ENCODE data around the gene OR4C5.
"Not testable (repeated sequence)": the region's sequence is repeated elsewhere in the genome, so short reads cannot be mapped to it uniquely, and the experiment has no call there.

OR4C5 gene

DNA sequence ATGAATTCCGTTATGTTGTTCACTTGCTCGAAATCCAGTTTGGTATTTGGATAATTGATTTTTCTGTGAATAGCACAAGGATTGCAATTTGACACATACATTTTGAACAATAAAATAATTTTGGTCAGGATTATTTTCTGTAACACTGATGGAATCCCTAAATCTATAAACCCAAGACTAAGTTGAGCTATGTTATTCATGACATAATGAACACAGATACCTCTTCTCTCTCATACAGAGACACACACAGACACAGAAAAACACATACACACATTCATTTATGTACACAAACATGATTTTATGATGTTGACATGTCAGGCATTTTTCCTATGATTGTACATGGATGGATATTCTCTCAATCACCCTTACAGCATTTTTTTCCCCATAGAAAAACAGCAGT lies at the start of gene OR4C5:
Gene OR4C5 (minus strand): TSS at position 101 of the 400 bp plus-strand sequence. CDS start 0 bp downstream, at position 101.
- no peak for DNase-seq

DNA sequence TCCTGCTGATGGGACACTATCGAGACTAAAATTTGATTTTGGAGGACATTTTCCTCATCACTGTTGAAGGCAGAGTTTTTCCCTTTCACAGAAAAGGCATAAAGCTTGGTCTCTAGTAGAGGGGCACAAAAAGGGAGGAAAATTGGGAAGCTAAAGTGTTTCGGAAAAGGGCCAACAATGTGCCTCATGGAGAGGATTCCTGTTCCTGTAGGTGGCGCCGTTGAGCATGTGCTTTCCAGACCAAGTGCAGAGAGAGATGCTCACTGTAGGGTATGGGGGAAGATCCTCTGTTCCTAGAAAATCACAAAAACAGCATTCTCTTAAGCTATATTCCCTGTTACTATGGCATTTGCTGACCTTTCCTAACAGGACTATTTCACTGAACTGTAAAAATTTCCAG lies 18.4 kb upstream of the OR4C5 start:
- DNase-seq: no peak

DNA sequence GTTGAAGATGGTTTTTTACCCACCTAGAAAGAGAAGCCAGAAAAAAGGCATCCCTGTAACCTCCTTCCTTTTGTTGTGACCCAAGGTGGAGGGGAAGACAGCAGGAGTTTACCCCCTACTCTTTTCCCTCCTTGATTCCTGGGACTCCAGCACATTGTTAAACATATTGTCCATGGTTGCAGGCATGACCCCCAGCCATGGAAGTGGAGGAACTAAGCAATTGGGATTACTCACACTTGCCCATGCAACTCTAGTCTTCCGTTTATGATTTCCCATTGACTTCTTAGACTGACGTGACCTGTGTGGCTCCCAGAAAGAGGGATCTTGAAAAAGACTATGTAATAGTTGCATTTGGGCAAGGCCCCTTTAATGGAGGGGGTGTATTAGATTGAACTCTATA lies 17.9 kb upstream of the OR4C5 start:
- DNase-seq: not testable (repeated sequence)

DNA sequence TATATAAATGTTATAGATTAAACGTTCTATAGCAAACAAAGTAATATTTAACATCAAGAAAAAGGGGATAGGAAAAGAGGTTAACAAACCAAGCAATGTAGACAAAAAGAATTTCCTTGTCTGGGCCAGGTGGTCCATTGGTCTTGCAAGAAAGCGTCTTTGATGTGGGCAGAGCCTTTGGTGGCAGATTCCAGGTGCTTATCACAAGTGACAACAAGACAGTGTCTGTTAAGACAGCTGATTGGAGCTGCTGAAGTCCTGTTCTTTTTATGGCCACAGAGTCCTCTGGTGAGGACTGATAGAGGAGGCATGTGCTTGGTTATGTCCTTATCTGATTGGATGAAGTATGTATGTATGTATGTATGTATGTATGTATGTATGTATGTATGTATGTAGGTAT lies 5.0 kb downstream of the OR4C5 start:
- not testable (repeated sequence) for DNase-seq

DNA sequence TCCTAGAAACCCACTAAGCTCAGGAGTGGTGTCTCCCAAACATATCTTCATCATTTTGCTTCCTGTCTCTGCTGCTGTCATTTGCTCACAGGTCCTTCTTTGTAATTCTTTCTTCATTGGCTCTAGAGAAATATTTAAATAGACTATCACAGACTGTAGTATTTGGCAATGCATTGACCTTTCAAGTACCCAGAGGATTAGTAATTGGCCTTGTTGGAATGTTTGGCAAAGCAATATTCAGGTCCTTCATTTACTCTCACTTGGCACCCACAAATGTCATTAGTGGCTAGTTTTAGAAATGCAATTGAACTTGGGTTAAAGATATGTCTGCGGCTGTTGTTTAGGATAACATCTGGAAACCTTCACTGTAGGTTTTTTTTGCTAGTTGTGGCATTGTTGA lies 11.6 kb downstream of the OR4C5 start:
- DNase-seq: no peak

DNA sequence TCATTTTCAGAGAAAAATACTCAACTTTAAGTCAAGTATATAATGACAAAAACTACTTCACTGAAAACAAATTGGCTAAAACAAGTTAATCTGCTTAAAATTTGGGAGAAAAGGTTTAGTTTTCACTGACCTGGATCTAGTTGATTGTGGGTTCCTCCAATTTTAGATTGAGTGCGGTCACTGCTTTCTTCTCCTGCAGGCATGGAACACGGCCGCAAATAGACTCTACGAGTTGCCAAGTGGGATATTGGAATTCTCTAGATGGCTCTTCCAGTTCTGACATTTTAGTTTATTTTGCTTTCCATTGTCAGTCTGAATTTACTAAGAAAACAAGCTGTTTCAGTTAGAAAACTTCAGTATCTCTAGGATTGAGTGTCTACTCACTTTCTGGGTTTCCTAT lies 12.3 kb downstream of the OR4C5 start:
- DNase-seq: no peak

DNA sequence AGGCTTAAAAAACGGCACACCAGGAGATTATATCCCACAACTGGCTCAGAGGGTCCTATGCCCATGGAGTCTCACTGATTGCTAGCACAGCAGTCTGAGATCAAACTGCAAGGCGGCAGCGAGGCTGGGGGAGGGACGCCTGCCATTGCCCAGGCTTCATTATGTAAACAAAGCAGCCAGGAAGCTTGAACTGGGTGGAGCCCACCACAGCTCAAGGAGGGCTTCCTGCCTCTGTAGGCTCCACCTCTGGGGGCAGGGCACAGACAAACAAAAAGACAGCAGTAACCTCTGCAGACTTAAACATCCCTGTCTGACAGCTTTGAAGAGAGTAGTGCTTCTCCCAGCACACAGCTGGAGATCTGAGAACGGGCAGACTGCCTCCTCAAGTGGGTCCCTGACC lies 20.0 kb downstream of the OR4C5 start:
- not testable (repeated sequence) for DNase-seq

DNA sequence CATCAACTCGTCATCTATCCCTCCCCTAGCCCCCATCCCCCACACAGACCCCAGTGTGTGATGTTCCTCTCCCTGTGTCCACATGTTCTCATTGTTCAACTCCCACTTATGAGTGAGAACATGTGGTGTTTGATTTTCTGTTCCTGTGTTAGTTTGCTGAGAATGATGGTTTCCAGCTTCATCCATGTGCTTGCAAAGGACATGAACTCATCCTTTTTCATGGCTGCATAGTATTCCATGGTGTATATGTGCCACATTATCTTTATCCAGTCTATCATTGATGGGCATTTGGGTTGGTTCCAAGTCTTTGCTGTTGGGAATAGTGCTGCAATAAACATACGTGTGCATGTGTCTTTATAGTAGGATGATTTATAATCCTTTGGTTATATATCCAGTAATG lies 23.8 kb downstream of the OR4C5 start:
- DNase-seq: not testable (repeated sequence)

DNA sequence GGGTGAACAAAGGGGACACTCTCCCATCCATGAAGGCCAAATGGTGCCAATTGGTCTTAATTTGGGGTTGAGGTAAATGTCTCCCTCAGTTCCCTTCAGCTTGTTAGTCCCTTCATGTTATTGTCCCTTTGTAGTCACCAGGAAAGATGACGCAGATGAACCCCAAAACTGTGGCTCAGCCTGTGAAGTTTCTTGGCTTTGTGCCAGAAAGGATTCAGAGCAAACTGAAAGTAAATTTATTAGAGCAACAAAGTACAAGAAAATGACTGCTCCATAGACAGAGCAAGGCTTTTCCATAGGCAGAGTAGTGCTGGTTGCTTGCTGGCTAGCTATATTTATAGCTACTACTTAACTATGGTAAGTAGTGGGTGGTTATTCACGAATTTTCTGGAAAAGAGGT lies 24.8 kb downstream of the OR4C5 start:
- no peak for DNase-seq

DNA sequence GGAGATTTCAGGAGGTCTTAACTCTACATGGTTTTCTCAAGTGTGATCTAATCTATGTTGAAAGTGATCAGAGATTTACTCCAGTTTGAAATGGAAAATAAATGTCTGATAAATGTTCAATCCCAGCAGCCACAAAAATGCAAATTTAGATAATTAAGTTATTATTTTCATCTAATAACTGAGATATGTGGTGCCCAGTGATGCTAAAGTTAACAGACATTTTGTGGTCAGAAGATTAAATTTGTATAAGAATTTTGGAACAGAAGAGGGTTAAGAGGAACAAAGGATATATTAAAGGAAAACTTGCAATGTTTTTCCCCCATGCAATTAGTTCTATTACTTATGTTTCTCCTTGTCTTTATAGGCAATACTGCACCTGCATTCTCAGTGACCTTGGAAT lies 41.6 kb downstream of the OR4C5 start, which contains the start of gene OR4C3:
Gene OR4C3 (plus strand): TSS at position 301 of the 400 bp plus-strand sequence. CDS start 102 bp downstream, outside the sequence.
- not testable (repeated sequence) for DNase-seq

DNA sequence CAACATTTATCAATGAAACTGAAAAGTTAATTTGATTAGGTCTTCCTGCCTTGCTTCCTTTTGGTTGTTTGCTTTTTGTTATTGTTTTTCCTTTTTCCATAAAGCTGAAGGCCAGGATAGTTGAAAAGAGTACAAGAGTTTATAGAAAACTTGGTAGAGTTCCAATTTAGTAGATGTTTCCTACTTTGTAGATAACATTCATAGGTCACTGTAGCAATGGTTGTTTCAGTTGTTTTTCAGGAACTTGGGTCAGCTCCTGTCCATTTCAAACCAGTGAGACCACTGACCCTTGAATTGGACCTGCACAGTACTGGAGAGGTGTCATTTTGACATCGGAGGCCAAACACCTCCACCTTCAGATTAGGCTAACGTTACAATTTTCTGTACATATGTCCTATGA lies 46.5 kb downstream of the OR4C5 start:
- not testable (repeated sequence) for DNase-seq

Measured in SHP77 (cell line).